SIG-M5 treated with dmso at 0.1 percent for 504 hours (cell line): ENCODE results near the gene SLFN12L.
"Not testable (repeated sequence)": the region's sequence is repeated elsewhere in the genome, so short reads cannot be mapped to it uniquely, and the experiment has no call there.

Source experiments
- DNase-seq: peaks from one replicate; lab custom pipeline; 2025; ENCODE audit not compliant: unreplicated experiment; lab: John Stamatoyannopoulos, UW

SLFN12L gene

GRCh38 chr17:35537601-35538141, at the start of gene SLFN12L:
Gene SLFN12L (minus strand): TSS chr17:35537678. CDS start chr17:35522364, 15,314 bp downstream.
- DNase-seq: no peak

DNA sequence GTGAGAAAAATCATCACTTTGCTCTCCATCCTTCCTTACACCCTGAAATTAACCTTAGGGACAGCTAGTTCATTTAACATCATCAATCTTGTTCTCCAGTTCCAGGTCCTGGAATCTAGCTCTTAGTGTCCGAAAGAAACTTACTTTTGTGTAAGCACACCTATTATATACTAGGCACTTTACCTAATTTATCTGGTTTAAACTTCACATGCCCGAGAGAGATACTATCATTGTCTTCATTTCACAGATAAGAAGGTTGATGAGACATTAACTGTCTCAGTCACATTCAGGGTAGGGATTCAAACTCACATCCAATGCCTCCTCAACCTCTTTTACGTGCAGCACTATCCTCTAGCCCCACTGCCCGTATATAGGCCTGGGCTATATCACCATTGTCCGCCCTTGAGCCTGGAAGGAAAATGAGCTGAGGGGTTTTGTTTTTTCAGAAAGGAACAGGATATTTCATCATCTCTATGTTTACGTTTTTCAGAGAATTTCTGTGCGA, 49.1 kb upstream of the SLFN12L start:
- no peak for DNase-seq

DNA sequence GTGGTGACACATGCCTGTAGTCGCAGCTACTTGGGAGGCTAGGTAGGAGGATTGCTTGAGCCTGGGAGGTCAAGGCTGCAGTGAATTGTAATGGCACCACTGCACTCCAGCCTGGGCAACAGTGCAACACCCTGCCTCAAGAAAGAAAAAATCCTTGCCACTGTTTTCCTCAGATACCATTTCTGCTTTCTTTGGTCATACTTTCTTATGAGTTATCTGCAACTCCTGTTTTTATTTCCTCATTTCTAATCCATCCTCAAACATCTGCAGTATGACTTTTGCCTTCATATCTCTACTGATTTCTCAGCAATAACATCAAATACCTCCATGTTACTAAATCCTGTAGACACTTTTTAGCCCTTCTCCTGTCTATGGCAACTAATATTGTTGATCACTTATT, 46.6 kb upstream of the SLFN12L start:
- DNase-seq: no peak

DNA sequence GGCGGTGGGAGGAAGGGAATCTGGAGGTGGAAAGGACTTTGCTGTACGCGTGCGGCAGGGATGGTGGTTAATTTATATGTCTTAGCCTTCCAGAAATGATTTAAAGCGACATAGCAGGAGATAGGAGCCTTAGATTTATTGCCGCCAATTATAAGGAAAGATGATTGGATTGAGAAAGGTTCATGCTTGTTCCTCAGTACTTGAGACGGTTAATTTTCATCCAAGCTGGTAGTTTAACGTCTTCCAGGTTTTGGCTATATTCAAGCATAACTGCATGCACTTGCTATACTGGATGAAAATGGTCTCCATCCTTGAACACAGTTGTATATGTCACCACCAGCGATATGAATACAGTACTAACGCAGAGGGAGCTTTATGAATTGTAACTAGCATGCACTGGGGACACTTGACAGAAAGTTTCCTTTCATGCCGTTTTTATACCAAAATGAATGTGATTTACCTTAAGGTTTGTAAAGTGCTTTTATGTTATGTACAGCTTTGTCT, 41.5 kb upstream of the SLFN12L start:
- no peak for DNase-seq

DNA sequence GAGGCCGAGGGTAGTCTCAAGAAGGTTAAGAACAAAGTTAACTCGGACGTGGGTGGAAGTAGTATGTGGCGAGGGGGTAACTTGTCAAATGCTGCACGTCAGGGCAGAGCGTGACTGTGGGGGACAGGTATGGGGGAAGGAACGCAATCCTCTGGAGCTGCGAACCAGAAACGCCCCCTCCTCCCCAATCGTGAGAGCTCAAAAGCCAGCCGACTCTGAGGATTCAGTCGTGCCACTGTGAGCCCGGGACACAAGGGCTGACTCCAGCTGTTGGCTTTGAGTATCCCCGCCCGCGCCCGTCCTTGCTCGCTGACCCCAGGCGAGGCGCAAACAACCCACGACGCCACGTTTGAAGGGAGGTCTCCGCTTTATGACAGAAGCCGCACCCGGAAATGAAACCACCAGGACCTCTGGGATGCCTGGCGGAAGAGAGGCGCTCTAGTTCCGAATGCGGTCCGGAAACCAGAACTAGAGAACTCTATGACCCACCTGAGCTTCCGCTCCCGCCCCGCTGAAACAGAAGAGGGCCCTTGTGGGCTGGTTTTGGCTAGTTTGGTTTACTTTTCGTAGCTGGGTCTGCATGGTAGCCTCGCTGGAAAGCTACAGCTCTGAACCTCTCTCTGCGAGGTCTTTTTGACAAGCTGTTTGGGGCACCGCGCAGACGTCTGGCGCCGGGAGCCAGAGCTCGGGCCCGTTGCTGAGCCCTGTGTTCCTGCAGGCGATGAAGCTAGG, 40.9 kb upstream of the SLFN12L start, which contains the start of gene PEX12:
Gene PEX12, minus strand, starts transcription at position 375 of the 732 bp plus-strand sequence. CDS start 550 bp downstream, outside the sequence.
- peak; percentile 95 for DNase-seq

- DNase-seq: no peak
Observed at GRCh38 chr17:35577830-35578196, 40.3 kb upstream of the SLFN12L start.

GRCh38 chr17:35575759-35576158, 38.3 kb upstream of the SLFN12L start:
- no peak for DNase-seq

DNA sequence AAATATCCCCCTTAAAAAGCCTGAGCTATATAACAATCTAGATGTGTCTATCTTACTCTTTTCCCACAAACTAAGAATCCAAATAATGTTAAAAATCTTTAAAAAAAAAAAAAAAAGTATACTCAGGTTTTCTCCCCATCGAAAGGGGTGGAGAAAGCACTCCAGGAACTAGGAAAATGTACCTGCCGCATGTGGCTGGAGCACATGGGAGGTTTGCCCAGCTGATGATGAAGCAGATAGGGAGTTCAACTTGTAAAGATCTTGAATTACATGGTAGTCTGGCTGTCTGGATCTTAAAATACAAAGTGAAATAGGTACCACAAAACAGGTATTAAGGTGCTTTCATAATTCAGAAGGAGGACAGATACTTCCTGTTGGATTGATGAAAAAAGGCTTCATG, 31.9 kb upstream of the SLFN12L start:
- DNase-seq: no peak

GRCh38 chr17:35568561-35568960, 31.1 kb upstream of the SLFN12L start:
- peak; percentile 53 for DNase-seq

- no peak for DNase-seq
Observed at GRCh38 chr17:35566968-35567367, 29.5 kb upstream of the SLFN12L start.

DNA sequence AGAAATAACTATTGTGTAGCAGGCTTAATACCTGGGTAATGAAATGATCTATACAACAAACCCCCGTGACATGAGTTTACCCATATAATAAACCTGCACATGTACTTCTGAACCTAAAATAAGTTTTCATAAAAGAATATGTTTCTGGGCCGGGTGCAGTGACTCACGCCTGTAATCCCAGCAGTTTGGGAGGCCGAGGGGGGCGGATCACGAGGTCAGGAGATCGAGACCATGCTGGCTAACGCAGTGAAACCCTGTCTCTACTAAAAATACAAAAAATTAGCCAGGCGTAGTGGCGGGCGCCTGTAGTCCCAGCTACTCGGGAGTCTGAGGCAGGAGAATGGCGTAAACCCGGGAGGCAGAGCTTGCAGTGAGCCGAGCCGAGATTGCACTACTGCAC, 25.7 kb upstream of the SLFN12L start:
- not testable (repeated sequence) for DNase-seq

- DNase-seq: no peak
Observed at GRCh38 chr17:35560703-35561102, 23.2 kb upstream of the SLFN12L start, which contains the start of gene SLFN14. Gene SLFN14 (minus strand): TSS chr17:35560819. CDS start chr17:35558062, 2,757 bp downstream.

- DNase-seq: no peak
Observed at GRCh38 chr17:35559495-35560210, 22.2 kb upstream of the SLFN12L start.

GRCh38 chr17:35557353-35557752, 19.9 kb upstream of the SLFN12L start:
- no peak for DNase-seq

DNA sequence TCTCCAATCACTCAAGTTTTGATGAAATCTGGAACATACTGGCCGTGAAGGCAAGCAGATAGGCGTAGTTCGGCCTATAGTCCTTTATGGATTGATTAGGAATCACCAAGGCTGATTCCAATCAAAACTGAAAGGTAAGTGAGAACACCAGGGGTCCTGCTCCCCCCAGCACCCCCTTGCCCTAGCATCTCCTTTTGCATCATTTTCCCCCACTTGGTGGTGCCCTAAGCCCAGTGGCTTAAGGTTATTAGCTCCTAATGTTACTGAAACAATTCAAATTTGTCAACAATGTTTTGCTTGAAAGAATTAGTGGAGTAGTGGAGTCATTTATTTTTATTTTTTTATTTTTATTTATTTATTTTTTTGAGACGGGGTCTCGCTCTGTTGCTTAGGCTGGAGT, 18.2 kb upstream of the SLFN12L start:
- no peak for DNase-seq

DNA sequence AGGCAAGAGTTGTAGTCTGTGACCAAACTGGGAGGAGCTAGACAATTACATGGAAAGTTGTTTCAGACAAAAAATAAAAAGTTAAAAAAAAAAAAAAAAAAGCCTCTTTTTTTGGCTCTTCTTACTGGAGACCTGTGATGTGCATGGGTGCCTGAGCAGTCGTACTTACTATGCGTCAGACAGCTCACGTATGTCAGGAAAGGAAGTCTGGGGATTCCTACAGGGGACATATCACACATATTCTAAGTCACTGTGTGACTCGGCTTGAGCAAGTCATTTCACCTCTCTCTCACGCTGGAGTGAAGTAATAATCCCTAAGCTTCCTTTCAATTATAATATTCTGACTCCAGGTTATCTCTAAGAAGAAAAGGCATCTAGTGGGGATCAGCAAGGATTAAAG, 17.2 kb upstream of the SLFN12L start:
- no peak for DNase-seq

DNA sequence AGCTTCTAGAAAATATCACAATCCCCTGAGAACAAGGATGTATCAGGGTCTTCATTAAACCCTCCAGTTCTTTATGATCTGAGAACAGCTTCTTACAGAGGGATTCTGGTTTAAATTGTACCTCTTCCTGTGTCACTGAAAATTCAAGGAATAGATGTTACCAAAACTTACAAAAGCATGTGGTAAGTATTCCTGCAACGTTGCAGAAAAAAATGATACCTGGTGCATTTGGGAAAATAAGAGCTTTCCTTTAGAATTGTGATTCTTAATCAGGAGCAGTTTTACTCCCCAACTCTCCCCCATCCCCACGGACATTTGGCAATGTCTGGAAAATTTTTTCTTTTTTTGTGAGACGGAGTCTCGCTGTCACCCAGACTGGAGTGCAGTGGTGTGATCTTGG, 15.8 kb upstream of the SLFN12L start:
- no peak for DNase-seq

DNA sequence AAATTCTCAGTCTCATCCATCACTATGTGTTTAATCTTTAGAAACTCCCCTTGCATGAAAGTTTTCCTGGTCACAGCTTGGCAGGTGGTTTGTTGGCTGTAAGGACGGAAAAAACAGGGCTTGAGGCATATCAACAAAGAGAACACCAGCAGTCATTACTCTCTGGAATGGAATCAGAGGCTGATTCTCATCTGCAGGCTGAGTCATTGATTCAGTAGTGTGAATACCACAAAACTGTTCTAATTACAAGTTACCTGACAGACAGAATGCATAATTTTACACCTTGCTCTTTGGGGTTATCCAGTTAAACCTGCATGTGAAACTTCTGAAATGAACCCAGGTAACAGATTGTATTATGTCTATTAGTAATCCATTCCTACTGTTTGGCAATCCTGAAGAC, 11.5 kb upstream of the SLFN12L start:
- DNase-seq: no peak

- DNase-seq: no peak
Observed at GRCh38 chr17:35548208-35548810, 10.8 kb upstream of the SLFN12L start.

DNA sequence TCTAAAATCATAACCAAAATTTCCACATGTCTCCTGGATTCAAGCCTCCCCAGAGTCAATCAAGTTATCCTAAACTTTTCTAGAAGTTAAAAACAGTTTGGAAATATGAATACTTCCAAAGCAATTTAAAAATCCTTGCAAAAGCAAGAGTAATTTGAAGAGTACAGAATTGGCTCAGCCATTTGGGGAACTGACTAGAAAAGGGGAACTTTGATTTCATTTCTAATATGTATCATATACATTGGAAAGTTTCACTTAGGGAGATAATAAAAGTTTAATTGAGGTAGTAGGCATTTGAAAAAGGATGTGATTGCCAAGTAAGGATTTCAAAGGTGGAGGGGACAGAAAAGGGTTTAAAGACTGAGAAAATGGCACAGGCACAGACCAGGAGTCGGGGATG, 9.0 kb upstream of the SLFN12L start:
- no peak for DNase-seq

GRCh38 chr17:35545150-35545549, 7.7 kb upstream of the SLFN12L start:
- no peak for DNase-seq
